HG03378 (cell line): Measurements from ENCODE around the gene SASH1.

ENCODE experiments used
- ATAC-seq: cut with Tn5 transposase; IDR thresholded peaks from one replicate; pipeline ENCODE4 v1.9.1; 2021; ENCODE audit warnings: mild to moderate bottlenecking, moderate library complexity; ENCODE audit not compliant: unreplicated experiment

SASH1 gene

DNA sequence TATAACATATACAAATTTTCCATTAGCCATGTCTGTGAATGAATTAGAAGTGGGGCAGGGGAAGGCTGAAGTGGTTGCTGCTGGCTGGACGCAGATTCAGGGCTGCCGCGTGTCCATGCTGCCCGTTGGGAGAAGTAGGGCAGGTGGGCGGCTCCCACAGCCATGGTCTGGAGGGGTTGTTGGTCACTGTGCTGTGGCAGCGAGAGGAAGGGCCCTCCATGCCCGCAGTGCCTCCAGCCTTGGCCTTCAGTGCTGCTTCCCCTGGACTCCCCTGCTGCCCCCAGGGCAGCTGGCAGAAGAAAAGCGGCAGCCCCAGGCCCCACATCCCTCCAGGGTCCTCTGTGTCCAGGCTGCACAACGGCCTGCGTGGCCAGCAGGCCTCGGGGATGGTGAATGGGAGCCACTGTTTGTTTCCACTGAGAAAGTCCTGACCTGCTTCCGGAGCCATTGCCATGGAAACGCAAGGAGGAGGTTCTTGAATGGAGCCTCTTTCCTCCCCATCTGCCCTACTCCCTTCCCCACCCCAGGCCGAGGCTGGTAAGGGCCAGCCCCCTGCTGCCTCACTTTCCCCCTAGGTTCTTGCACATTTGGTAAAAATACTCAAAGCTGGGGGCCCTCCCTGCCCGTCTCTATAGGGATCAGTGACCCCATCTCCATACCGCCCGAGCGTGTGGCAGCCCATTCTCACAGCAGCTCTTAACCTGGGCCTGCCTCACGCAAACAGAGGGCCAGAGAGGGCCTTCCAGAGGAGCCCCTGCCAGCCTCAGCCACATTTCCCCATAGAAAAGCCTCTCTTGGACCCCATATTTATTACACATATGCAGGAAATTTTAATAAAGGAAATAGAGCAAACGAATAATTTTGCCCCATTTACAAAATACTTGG lies 113.3 kb downstream of the SASH1 start:
- no peak for ATAC-seq

GRCh38 chr6:148457137-148457842 lies 114.7 kb downstream of the SASH1 start:
- no peak for ATAC-seq

DNA sequence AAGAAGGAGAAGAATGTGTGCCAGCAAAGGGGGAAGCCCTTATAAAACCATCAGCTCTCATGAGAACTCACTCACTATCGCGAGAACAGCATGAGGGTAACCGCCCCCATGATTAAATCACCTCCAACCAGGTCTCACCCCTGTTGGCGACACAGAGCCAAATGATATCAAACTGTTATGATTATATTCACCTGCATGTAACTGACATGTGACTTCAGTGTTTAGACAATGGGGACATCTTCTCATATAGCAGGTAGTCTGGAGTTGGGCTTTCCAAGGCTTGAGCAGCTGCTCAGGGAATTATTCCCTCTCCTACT lies 115.2 kb downstream of the SASH1 start:
- ATAC-seq, result no peak

DNA sequence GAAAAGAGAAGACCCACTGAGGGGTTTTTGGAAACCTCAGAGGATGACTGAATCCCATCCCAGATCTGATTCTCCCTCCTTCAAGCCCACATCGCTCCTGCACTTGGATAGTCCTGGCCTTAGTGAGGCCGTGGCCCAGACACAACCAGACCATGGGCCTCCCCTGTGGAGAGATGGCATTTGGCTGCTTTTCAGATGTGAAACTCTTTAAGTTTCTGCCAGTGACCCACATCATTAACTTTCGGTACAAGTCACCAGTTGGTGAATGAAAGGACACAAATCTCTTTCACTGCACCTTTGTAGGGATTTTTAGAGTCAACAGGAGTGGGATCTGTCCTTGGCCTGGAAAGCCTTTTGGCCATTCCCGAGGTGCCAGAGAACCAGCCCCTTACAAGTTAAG lies 116.6 kb downstream of the SASH1 start:
- no peak for ATAC-seq

DNA sequence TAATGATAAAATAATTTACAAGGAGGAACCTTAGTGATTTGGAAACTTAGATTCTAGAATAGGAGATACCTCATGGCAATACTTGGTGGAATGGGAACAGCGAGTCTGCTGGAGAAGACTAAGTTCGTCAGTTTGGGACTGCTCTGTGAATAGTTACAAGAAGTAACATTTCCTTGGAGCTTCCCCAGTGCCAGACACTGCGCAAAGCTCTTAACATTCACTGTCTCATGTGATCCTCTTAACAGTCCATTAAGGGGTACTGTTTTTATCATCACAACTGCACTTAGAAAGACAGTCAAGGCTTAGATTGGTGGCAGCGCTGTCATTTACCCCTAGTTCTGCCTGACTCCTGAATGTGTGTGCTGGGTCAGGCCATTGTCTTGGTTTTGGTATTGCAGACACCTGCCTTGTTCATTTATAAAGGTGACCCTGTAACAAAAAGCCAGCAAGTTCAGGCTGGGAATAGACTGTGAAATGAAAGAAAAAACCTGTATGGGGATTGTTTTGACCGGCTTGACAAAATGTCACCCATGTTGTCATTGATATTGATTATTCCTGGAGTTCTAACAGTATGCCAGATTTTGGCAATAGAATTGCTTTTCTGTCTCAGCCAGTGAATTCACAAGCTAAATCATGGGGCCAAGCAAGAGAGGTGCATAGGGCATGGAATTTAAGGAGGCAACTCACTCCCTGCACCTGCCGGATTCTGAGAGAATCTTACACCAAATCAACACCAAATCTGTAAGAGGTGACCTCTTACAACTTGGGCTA lies 118.4 kb downstream of the SASH1 start:
- ATAC-seq, result no peak

DNA sequence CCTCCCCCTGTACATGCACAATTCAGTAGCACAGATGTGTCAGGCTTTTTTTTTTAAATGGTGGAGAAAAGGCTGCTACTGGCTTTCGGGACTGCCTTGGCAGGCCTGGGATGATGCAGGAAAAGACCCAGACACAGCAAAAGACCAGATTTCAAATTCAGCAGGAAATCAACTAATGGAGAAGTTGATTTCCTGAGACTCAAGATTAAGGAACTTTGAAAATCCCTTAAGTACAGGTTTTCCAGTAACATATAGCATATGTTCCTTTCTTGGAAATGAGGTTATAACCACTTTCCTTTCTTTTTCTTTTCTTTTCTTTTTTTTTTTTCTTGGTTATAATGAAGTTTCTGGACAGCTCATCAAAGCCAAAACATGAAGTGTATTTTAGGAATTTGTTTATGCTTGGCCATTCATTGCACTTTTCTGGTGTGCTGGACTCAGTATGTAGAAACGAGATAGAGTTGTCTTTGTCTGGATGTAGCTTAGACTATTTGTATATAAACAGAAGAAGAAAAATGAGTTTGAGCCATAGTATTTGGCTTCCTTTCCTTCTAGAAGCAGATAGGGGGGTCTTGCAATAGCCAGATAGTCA lies 119.4 kb downstream of the SASH1 start:
- ATAC-seq, result no peak

- no peak for ATAC-seq
These were observed 121.0 kb downstream of the SASH1 start for GRCh38 chr6:148463671-148464070.

- peak; percentile 72 for ATAC-seq
These were observed 121.8 kb downstream of the SASH1 start for GRCh38 chr6:148464319-148465010.

GRCh38 chr6:148465011-148465335 lies 122.3 kb downstream of the SASH1 start:
- no peak for ATAC-seq

- ATAC-seq, result no peak
These were observed 123.0 kb downstream of the SASH1 start for GRCh38 chr6:148465670-148466069.

DNA sequence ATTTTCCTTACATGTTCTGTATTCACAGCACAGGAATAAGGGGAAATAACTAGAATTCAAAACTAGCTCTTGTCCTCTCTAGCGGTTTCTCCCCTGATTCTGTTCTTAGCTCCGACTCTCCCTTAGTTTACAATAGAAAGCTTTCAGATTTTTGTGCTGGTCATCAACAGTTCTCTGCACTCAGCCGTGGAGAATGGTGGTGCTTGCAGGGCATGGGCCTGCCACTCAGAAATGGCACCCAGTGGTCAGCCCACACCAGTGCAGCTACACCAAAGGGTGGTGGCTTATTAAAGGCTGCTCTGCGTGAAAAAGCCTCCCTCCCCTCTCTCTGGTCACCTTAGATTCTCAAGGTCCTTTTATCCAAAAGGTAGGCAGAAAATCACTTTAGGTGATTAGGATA lies 123.5 kb downstream of the SASH1 start:
- no peak for ATAC-seq

- no peak for ATAC-seq
These were observed 125.3 kb downstream of the SASH1 start for GRCh38 chr6:148467926-148468325.

DNA sequence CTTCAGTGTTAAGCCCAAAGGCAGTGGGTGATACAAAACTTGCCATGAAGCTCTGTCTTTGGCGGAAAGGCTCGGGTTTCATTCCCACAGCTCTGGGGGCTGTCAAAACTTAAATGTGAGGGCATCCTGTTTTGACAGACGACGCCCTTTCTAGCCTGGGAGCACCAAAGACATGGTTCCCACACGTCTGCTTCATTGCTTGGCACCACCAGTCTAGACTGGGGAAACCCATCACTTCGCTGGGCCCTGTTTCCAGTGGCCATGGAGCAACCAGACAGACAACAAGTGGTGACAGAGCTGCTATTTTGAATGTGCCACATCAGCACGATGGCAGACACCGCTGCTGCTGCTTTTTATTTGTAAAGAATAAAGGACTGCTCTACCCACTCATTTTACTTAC lies 127.5 kb downstream of the SASH1 start:
- ATAC-seq, result no peak

GRCh38 chr6:148470606-148471465 lies 128.2 kb downstream of the SASH1 start:
- ATAC-seq, result no peak

DNA sequence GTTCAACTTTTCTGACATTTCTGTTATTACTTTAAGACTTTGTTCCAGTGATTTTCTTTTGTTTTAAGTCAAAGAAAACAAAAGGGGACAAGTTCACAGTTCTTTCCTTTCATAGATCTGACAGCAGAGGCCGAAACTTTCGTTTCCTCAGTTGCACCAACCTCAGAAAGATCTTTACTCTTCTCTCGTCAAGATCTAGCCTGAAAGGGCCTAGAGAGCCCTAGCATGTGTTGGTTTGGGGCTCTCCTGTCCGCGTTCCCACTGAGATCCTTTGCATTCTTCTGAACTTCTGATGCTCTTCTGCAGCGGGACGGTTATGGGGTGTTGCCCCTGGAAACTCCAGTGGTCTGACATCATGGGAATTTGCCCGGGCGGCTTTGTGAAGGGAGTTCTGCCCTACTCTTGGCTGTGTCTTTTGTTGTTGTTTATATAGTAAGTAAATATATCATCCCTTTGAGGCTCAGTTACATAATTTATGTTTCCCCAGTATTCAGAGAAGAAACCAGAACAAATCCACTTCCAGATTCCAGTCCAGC lies 129.1 kb downstream of the SASH1 start:
- no peak for ATAC-seq

DNA sequence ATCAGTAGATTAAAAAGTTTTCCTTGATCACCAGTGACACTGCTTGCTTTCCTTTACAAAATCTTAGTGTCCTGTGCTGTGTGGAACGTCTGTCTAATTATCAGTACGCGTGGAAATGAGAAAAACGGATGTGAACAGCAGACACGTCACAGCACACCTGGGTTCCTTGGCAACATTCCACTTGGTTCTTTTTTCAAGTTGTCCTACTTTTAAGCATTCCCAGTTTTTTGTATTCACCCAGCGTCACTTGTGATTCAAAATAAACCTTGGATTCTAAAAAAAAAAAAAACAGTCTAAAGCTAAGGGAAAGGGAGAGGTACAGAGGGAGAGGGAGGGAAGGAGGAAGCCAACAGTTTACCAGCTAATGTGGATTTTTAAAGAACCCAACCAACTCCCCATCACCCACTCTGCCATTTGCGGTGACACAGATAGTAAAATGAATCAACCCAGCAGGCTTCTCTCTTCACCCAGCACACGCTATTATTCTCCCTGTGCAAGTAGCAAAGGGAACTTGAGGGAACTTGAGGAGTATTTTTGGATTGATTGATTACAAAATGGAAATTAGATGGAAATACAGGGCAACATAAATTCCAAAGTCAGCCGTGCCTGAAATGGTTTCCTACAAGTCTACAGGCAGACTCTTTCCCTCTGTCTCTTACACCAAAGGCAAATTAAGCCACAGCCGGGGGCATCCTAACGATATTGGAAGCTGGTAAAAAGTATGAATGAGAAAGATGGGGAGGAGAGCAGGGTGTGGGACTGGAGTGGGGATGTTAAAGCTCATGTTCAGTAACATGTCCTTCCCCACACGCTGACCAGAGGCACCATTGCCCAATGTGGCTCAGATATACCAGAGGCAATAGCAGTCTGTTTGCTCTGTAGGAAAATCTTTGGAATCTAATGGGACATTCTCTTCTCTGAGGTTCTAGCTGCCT lies 129.8 kb downstream of the SASH1 start:
- no peak for ATAC-seq

GRCh38 chr6:148479497-148479896 lies 136.9 kb downstream of the SASH1 start:
- no peak for ATAC-seq

GRCh38 chr6:148487461-148487860 lies 144.8 kb downstream of the SASH1 start:
- no peak for ATAC-seq
